ENCODE data around the gene ZRSR2. TPM values are rescaled to one million over a fixed set of nuclear protein-coding genes. Genes with fewer than 3 reads are reported as not detected.

The ZRSR2 gene
- total and polyA plus RNA-seq, 2 experiments from 2014 or later, result 5.2 to 45.1 TPM

DNA sequence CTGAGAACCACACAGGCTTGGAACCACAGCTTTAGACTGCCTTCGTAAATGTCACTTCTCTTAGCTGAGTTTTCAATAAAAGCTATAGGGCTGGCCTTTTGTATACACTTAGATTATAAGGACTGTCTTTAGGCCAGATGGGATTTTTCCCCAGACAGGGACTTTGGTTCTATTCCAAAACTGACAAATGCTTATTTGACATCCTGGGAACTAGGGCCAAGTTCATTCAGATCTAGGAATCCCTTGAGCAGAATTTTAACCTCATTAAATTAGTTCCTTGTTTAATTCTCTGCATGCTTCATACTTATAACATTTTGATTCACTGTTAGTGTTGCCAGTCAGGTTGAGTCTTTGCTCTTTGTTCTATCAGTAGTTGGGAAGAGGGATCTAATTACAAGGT, 23.1 kb downstream of the ZRSR2 start:
- Histone ChIP-seq H4K20me1 (replicated peaks; ENCODE audit: insufficient read depth) (no peaks in the 10 kb centered on the region), H3K36me3 (ENCODE audit: insufficient read depth) (peaks cover 7% of the 10 kb centered on the region; the same call in 1 of the 2 replicates), H3K4me3 (no peak overlapping the region), H3K4me1 (ENCODE audit: insufficient read depth) (peaks cover 12% of the 10 kb centered on the region), H3F3A (replicated peaks; ENCODE audit: low read depth) (no peaks in the 10 kb centered on the region), H3K9me2 (ENCODE audit: insufficient read depth) (no peaks in the 10 kb centered on the region), H3K27ac (ENCODE audit: low read depth) (no peak overlapping the region), H3K4me2 (no peak overlapping the region), H3K27me3 (ENCODE audit: insufficient read depth) (no peaks in the 10 kb centered on the region), H3K79me2 (replicated peaks; ENCODE audit: insufficient read depth) (no peaks in the 10 kb centered on the region), H2AFZ (no peak overlapping the region)
- DNase-seq (ENCODE audit: low spot score) (no peak), ATAC-seq (no peak)
- Mint-ChIP-seq H3K4me3 (no peak overlapping the region), H3K4me1 (peaks cover 23% of the 10 kb centered on the region; the same call in 2 of the 3 replicates), H3K36me3 (ENCODE audit: low read depth) (peaks cover 70% of the 10 kb centered on the region), H3K27me3 (ENCODE audit: insufficient read depth, low read depth, poor library complexity) (no peaks in the 10 kb centered on the region), H3K27ac (no peak overlapping the region), H3K9me3 (no peaks in the 10 kb centered on the region)
- TF ChIP-seq, protein P1, sequence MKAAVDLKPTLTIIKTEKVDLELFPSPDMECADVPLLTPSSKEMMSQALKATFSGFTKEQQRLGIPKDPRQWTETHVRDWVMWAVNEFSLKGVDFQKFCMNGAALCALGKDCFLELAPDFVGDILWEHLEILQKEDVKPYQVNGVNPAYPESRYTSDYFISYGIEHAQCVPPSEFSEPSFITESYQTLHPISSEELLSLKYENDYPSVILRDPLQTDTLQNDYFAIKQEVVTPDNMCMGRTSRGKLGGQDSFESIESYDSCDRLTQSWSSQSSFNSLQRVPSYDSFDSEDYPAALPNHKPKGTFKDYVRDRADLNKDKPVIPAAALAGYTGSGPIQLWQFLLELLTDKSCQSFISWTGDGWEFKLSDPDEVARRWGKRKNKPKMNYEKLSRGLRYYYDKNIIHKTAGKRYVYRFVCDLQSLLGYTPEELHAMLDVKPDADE (IDR thresholded peaks at IDR 0.05), result no peak
- TF ChIP-seq ZNF331 (CRISPR knock-in tag; IDR thresholded peaks at IDR 0.05; ENCODE audit: low read depth) (no peak), NANOG (IDR thresholded peaks at IDR 0.05; ENCODE audit: borderline replicate concordance) (no peak), ZNF114 (CRISPR knock-in tag; IDR thresholded peaks at IDR 0.05) (no peak), STAT1 (IDR thresholded peaks at IDR 0.05; ENCODE audit: unreplicated experiment) (no peak), JUNB (IDR thresholded peaks at IDR 0.05; ENCODE audit: unreplicated experiment) (no peak), CREB1 (CRISPR knock-in tag; IDR thresholded peaks at IDR 0.05; ENCODE audit: low read depth) (no peak)
- TF ChIP-seq, protein P2, sequence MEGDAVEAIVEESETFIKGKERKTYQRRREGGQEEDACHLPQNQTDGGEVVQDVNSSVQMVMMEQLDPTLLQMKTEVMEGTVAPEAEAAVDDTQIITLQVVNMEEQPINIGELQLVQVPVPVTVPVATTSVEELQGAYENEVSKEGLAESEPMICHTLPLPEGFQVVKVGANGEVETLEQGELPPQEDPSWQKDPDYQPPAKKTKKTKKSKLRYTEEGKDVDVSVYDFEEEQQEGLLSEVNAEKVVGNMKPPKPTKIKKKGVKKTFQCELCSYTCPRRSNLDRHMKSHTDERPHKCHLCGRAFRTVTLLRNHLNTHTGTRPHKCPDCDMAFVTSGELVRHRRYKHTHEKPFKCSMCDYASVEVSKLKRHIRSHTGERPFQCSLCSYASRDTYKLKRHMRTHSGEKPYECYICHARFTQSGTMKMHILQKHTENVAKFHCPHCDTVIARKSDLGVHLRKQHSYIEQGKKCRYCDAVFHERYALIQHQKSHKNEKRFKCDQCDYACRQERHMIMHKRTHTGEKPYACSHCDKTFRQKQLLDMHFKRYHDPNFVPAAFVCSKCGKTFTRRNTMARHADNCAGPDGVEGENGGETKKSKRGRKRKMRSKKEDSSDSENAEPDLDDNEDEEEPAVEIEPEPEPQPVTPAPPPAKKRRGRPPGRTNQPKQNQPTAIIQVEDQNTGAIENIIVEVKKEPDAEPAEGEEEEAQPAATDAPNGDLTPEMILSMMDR (conservative IDR thresholded peaks at IDR 0.05; ENCODE audit: low read depth in 2 of 2), result no peak

DNA sequence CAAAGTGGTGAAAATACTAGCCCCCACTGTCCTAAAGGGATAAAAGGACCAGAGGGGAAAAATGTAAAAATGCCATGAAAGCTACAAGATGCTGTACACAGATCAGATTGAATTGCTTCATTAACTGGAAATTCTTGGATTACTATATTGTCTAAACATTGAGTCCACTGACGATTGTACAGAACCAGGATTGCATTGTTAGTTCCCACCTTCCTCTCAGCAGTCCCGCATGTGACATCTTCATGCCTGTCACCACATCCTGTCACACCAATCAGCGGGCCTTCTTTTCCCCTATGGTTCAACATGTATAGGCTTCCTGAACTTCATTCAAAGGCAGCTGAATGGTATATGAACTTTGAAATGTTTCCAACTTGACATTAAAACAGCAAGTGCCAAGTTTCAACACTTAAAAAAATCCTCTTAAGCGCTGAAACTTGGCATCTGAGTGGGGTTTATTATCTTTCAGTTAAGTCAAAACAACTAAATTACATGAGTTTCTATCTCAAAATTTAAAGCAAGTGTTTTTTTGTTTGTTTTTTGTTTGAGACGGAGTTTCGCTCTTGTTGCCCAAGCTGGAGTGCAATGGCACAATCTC, 24.6 kb downstream of the ZRSR2 start:
- Histone ChIP-seq H3K9me2 (ENCODE audit: insufficient read depth) (no peaks in the 10 kb centered on the region), H3K79me2 (replicated peaks; ENCODE audit: insufficient read depth) (no peaks in the 10 kb centered on the region), H3K4me3 (no peak overlapping the region), H3K4me1 (ENCODE audit: insufficient read depth) (peaks cover 12% of the 10 kb centered on the region), H2AFZ (no peak overlapping the region), H3K27ac (ENCODE audit: low read depth) (0 out of 2 replicates have a peak overlapping the region, but pooled peaks have one; percentile 87), H4K20me1 (replicated peaks; ENCODE audit: insufficient read depth) (no peaks in the 10 kb centered on the region), H3K4me2 (no peak overlapping the region), H3K27me3 (ENCODE audit: insufficient read depth) (no peaks in the 10 kb centered on the region), H3F3A (replicated peaks; ENCODE audit: low read depth) (no peaks in the 10 kb centered on the region), H3K36me3 (ENCODE audit: insufficient read depth) (peaks cover 7% of the 10 kb centered on the region; the same call in 1 of the 2 replicates)
- H3K9me3 Mint-ChIP-seq, result no peaks in the 10 kb centered on the region
- no peaks in the 10 kb centered on the region for H3K27me3 Mint-ChIP-seq (ENCODE audit: insufficient read depth, low read depth, poor library complexity)
- peaks cover 23% of the 10 kb centered on the region; the same call in 2 of the 3 replicates for H3K4me1 Mint-ChIP-seq
- TF ChIP-seq POLR2AphosphoS5 (IDR thresholded peaks at IDR 0.05; ENCODE audit: low read depth), result no peak
- peaks cover 63% of the 10 kb centered on the region for H3K36me3 Mint-ChIP-seq (ENCODE audit: low read depth)
- no peak overlapping the region for H3K27ac Mint-ChIP-seq
- no peak for DNase-seq (ENCODE audit: low spot score)
- H3K4me3 Mint-ChIP-seq, result no peak overlapping the region
- no peak for ATAC-seq
